Activated CD8-positive, alpha-beta memory T cell treated with anti-CD3 and anti-CD28 coated beads, Interleukin-2, amount 50 U/mL, for 1 hour (primary cell): ENCODE results near the gene RNF8.
"Not testable (repeated sequence)": the region's sequence is repeated elsewhere in the genome, so short reads cannot be mapped to it uniquely, and the experiment has no call there.

Experiments used
- DNase-seq: peaks from one replicate; pipeline ENCODE4 v3.0.0-alpha.2; 2020; ENCODE audit errors: extremely low read depth

Gene RNF8

DNA sequence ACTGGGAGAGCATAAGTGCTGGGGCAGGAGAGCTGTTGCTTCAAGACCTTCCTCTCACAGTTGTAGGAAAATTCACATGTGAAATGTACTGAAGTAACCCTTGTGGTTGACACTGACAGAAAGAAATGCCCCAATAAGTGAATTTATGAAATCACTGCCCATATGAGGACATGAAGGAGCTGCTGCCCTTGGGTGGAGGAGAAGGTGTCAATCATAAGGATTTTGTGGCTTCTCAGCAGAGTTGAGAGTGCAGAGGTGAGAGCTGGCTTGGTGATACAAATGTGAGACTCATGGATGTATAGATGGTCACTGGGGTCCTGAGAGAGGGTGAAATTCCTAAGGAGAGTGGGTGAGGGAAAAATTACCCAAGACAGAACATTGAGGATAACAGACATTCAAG, 45.3 kb downstream of the RNF8 start:
- DNase-seq = no peak

DNA sequence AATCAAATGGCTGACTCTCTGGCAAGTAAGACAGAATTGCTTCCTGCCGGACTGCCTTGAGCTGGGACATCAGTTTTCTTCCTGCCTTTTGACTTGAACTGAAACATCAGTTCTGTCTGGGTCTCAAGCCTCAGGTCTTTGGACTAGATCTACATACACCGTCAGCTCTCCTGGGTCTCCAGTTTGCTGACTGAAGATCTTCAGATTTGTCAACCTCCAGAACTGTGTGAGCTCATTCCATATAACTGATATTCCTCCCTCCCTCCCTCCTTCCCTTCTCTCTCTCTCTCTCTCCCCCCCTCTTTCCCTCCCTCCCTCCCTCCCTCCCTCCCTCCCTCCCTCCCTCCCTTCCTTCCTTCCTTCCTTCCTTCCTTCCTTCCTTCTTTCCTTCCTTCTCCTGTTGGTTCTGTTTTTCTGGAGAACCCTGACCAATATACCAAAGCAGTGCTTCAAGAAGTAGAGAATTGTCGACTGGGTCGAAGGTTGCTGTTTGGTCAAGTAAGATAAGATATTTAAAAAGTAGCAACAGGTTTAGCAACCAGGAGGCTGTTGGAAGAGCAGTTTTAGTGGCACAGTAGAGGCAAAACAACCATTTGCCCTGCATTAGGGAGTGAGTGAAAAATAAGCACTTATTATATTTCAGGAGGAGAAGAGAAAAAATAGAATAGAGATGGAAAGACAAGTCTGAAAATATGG, 46.2 kb downstream of the RNF8 start:
- DNase-seq = no peak

DNA sequence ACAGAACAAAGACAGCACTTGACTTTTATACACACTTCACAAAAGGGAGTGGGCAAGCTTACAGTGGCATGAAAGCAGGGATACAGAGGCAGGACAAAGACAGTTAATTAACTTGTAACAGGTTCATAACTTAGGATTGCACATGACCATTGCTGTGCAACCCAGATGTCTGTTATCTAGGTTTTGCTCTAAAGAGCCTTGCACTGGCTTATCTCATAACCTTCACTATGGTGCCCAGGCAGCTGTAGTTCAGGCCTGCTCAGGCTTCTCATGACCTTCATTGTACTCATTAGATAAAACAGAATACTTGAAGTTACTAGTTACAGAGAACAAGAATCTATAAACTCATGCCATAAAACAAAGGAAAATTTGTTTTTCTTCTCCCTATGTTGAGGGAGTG, 47.9 kb downstream of the RNF8 start:
- DNase-seq = not testable (repeated sequence)

DNA sequence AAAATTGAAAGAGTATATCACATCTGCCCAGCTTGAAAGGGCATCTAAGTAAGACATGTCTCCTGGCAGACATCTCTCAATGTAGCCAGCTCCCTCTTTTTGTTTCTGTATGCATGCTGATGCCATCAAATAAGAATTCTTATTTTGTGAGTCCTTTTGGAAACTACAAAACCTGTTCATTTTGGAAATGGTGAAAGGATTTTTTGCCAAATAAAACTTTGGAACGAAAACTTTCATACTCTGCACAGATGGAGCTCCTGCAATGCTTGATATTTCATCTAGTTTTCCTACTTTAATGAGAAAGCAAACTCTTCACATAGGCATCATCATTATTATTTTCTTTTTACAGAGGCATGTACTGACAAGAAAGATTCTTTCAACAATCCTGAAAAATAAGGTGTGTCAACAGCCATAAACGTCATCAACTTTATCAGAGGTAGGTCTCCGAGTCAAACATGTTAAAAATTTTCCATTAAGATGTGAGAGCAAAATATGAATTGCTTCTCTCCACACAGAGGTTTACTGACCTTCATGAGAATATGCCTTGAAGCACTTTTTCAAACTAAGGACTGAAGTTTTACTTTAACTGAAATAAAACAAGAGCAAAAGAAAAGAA, 53.1 kb downstream of the RNF8 start:
- no peak for DNase-seq

DNA sequence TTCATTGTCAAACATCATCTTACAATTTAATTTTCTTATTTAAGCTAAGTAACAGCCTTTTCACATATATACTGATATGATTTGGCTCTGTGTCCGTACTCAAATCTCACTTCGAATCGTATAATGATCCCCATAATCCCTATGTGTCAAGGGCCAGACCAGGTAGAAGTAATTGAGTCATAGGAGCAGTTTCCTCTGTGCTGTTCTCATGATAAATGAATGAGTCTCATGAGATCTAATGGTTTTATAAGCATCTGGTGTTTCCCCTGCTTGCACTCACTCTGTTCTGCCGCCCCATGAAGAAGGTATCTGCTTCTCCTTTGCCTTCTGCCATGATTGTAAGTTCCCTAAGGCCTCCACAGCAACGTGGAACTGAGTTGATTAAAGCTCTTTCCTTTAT, 54.2 kb downstream of the RNF8 start:
- no peak for DNase-seq

DNA sequence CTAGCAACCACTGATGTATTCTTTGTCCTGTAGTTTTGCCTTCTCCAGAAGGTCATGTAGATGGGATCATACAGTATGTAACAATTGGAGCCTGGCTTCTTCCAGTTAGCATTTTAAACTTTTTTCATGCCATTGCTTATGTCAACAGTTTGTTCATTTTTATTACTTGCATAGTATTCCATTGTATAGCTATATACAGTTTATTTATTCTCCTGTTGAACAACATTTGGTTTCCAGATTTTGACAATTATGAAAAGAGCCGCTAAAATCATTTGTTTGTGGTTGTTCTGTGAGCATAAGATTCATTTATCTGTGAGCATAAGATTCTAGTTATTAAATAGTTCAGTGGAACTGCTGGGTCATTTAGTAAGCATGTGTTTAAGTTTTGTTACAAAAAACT, 55.7 kb downstream of the RNF8 start:
- no peak for DNase-seq

DNA sequence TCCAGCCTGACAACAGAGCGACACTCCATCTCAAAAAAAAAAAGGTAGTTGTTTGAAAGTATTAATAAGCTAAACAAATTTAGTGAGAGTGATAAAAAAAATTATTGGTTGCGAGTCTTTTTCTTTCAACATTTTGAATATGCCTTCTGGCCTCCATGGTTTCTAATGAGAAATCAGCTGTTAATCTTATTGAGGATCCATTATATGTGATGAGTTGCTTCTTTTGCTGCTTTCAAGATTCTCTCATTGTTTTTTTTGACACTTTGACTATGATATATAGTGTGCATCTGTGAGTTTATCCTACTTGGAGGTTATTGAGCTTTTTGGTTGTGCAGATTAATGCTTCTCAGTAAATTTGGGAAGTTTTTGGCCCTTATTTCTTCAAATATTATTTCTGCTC, 63.6 kb downstream of the RNF8 start:
- no peak for DNase-seq

DNA sequence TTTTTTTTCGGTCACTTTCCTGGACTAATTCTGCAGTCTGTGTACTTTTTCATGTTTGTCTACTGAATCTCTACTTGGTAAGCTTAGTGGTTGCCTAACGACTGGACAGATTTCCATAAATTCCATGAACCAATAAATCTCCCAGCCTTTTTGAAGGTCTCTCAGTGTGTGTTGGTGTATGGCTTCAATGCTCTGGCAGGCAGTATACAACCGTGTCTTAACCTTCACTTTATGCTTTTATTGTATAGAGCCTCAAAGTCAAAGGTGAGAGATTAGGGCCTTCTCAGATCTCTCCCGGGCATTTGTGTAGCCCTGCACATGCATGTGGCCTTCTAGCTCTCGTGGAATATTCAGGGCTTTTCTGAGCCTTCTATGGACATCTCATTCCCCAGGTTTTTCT, 64.9 kb downstream of the RNF8 start:
- no peak for DNase-seq

DNA sequence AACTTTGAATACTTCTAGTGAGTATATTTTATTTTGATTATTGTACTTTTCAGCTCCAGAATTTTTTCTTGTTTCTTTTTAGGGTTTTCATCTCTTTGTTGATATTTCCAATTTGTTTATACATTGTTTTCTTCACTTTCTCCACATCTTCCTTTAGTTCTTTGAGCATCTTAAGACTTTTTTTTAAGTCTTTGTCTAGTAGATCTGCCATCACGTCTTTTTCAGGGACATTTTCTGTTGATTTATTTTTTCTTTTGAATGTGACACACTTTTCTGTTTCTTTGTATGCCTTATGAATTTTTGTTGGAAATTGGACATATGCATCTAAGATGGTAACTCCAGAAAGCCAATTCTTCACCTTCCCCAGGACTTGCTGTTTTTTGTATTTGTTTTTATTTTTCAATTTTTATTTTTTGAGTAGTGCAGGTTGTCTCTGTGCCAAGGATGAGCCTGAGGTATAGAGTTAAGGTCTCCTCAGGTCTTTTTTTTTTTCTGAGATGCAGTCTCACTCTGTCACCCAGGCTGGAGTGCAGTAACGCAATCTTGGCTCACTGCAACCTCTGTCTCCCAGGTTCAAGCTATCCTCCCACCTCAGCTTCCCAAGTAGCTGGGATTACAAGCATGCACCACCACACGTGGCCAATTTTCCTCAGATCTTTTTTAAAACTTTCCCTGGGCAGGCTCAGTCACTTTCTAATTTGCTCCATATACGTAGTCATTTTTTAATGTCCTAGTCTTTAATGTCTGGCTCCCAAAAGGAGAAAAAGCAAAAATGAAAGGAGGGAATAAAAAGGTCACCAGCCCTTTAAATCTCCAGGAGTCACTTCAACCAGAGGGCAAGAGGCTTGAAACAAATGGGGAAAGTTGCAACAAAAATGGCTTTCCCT, 72.5 kb downstream of the RNF8 start:
- DNase-seq = no peak

DNA sequence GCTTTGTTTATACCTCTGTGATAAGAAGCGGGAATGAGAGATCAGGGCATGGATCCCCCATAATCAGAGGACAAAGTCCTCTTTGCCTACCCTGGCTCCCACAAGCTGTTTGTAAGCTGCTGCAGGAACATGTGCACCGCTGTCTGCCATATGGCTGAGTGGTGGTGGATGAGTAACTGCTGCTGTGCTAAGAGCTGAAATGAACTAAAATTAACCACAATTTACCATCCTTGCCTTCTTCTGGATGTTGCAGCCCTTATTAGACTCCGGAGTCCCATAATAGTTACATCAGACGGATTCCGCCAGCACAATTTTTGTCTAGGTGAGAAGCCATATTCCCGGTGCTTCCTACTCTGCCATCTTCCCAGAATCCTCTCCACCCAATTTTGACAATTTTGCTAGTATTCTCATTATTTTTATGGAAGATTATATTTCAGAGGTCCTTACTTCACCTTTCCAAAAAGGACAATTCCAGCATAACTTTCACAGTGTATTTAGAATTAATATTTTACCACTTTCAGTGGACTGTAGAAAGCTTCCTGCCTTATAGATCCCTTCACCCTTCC, 73.2 kb downstream of the RNF8 start:
- no peak for DNase-seq

DNA sequence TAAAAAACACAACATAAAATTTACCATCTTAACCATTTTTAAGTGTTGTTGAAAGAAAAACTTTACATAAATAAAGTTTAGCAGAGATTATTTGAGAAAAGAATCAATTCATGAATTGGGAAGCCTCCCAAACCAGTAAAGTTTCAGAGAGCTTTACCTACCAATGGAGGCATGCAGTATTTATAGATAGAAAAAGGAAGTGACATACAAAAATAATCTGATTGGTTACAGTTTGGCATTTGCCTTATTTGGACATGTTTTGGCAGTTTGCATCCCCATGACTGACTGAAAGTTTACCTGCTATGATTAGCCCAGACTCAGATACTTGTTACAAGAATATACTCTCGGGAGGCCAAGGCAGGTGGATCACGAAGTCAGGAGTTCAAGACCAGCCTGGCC, 75.6 kb downstream of the RNF8 start:
- no peak for DNase-seq

DNA sequence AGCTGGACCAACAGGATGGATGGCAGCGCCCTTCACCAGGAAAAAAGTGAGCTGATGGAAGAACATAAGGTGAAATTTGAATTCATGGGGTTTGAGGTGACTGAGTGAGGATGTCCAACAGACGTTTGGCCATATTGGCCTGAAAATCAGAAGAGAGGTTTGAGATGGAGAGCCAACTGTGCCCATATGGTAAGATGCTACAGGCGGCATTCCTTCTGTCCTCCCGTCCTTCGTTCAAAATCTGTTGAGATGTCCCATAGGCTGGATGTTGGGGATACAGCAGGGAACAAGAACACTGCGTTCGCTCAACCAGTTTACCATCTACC, 78.8 kb downstream of the RNF8 start:
- peak; percentile 3 for DNase-seq

DNA sequence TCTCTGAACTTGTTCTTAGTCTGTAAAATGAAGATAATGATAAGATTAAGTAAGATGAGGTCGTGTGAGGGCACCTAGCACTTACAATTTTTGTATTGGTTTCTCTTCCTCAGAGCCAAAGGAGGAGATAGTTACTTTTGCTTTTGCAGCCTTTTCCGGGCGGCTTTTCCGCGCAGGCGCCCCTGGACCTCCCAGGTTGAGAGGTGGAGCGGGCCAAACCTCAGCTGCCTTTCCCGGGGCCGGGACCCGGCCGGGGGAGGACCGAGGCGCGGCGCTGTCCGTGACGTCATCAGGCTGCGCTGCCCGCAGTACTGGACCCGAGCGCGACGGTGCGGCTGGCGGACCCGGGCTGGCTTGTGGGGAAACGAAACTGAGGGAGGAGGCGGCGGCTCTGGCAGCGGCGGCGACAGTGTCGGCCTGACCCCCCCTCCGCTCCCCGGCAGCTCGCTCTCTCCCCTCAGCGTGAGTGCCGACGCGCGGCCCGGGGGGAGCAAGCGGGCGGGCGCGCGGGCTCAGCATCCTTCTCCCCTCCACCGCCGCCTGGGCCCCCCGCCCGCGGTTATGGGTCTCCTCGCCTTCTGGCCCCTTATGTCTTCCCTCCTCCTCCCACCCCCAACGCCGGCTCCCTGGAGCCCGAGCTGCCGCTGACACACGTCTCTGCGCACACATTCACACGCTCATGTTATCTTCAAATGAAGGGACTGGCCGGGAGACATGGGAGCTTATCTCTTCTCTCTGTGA, 79.3 kb downstream of the RNF8 start, which contains the start of gene CMTR1:
Gene CMTR1, plus strand, starts transcription at position 306 of the 741 bp plus-strand sequence. CDS start 2,409 bp downstream, outside the sequence.
- peak; percentile 86 for DNase-seq

DNA sequence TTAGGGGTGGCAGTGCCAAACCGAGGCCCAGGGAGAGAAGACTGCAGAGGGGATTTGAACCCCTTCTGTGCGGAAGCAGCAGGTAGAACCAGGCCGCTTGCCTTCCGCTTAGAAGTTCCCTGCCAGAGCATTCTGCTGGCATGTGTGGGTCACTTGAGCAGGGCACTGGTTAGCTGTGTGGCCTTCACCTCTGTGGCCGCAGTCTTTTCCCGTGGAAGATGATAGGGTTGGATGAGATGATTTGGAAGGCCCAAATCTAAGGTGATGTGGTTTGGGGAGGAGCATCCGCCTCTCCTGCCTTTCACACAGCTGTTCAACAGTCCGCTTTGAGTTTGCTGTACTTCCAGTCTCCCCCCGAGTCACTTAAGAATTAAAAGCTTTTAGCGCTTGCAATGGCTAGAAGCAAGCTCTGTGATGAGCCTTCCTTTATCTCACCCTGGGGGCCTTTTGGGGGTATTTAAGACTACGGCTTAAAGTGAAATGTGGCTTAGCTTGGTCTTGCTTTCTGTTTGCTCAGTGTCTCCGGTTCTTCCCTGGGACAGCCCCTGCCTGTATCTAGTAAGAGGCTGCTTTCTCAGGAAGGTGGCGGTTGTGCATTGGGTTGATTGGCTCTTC, 80.0 kb downstream of the RNF8 start:
- no peak for DNase-seq

DNA sequence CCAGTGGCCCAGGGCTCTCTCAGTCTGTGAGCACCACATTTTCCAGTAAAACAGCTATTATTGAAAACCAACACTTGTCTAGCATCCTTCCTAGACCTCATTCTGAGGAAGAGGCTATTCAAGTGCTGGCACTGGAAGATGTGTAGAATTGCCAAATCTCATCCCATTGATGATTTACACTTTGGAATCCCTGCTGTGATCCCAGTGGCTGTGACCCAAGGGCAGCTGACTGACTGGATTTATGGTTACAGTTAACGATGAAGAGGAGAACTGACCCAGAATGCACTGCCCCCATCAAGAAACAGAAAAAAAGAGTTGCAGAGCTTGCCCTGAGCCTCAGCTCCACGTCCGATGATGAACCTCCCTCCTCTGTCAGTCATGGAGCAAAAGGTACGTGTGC, 81.6 kb downstream of the RNF8 start:
- no peak for DNase-seq

DNA sequence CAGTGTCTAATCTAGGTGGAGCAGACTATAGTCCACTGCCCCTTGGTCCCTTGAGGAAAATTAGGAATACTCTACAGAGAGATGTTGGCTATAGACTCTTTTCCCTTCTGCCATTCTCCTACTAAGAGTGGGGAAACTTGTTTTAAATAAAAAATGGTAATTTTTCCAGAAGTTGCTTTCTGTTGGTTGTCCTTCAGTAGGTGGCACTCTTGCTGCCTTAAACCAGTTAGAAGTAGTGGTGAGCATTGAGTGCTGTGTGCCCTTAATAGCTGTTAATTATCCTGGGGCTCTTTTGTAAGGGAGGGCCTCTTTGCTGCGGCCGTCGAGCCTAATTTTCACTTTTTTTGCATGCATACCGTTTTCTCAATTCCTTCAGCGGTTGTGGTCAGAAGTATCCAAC, 82.0 kb downstream of the RNF8 start:
- DNase-seq = no peak

DNA sequence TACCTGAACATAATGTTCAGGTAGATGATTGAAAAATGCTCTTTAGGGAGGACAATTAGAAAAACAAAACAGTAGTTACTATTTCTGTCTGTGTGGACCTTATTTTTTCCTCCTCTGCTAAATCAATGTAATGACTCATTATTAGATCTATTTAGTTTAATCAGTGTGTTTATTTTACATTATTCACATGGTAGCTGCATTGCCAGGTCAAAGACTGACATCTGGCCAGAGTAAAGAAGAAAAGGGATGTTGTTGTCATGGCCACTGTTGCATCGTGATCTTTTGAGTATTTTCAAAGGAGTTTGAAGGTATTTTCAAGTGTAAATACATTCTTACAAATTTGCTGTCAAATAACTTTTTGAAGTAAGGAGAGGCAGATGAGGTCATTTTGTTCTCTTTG, 85.1 kb downstream of the RNF8 start:
- DNase-seq = no peak

DNA sequence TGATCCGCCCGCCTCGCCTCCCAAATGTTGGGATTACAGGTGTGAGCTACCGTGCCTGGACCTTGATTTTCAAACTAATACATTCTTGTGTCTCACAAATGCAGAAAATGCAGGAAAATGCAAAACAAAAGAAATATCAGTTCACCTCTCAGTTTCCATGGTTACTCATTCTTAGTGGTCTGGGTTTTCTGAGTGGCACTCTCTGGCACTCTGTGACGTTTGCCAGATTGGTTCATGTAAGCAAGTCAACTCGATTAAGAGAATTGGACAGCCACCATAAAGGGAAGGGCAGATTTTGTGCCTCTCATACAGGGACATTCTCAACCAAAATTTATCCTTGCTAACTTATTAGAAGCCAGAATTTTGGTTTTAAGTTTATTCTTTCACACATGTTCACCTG, 87.9 kb downstream of the RNF8 start:
- DNase-seq = no peak

DNA sequence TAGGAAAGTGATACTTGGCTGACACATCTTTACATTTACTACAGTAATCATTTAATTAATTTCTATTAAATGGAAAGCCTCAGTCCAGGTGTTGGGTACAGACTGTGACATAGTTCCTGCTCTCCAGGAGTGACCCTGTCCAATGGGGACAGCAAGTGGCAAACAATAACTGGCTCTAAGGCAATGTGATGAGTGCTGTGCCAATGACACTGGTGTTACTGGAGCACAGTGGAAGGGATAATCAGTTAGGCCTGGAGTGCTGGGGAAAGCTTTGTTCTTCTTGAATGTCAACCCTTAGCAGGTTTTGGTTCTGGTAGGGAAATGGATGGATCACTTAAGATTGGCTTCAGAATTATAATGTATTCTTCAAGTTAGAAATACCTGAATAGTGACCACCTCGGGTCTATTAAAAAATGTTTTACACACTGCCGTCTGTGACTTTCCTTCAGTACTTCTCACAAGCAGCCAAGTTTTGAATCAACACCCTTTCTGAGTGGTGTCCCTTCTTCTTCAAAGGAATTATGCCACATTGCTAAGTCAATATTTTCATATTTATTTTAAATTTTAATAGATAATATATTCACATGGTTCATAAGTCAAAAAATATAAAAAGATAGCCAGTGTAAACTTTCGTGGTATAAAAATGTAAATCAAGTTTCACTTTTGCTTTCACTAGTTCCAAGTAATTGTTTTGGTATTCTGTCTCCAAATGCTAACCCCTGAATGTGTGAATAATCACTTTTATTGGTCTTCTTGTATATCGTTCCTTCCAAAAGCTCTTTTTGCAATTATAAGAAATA, 88.8 kb downstream of the RNF8 start:
- DNase-seq = no peak

DNA sequence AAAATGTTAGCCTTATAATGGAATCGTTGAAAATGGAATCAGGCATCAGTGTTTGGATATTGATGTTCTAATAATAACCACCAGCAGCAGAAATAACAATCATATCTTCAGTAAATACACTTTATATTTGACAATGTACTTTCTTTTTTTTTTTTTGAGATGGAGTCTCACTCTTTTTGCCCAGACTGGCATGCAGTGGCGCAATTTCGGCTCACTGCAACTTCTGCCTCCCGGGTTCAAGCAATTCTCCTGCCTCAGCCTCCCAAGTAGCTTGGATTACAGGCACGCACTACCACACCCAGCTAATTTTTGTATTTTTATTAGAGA, 89.4 kb downstream of the RNF8 start:
- not testable (repeated sequence) for DNase-seq
